Measurements from ENCODE around the gene EEFSEC. TPM values are rescaled to one million over a fixed set of nuclear protein-coding genes. Genes with fewer than 3 reads are reported as not detected.

Gene EEFSEC
- total RNA-seq, 1 experiment from 2014 or later = 14.0 TPM

GRCh38 chr3:128445357-128445756 lies 292.1 kb downstream of the EEFSEC start:
- no peak for DNase-seq
- ChIA-PET CTCF (no interaction called here), POLR2A (no interaction called here)
- peaks cover 23% of the 10 kb centered on the region for H3K9me3 Mint-ChIP-seq (ENCODE audit: unreplicated experiment)
- Histone ChIP-seq H3K4me1 (no peaks in the 10 kb centered on the region), H3K27me3 (replicated peaks; ENCODE audit: control insufficient read depth, insufficient read depth, low read length) (no peaks in the 10 kb centered on the region), H3K36me3 (ENCODE audit: control insufficient read depth, insufficient read depth, low read length) (no peaks in the 10 kb centered on the region), H3K9me3 (no peaks in the 10 kb centered on the region), H3K4me3 (ENCODE audit: low read depth, low read length) (no peak overlapping the region)
- no peak for TF ChIP-seq CTCF (IDR thresholded peaks at IDR 0.05; ENCODE audit: insufficient read depth in 1 of 2, low read depth in 1 of 2, low read length in 1 of 2, severe bottlenecking in 1 of 2, unreplicated experiment in 1 of 2)
- peaks cover 9% of the 10 kb centered on the region for H3K27me3 Mint-ChIP-seq (ENCODE audit: insufficient read depth, unreplicated experiment)
- intact Hi-C loops (cut with micrococcal nuclease; ENCODE audit: unreplicated experiment) = no loop called here
- no peaks in the 10 kb centered on the region for H3K4me1 Mint-ChIP-seq (ENCODE audit: low read depth, unreplicated experiment)
- no peaks in the 10 kb centered on the region for H3K36me3 Mint-ChIP-seq (ENCODE audit: insufficient read depth, unreplicated experiment)
- H3K27ac Mint-ChIP-seq (ENCODE audit: unreplicated experiment) = no peak overlapping the region
- no TSS peak for BruUV-seq (replicated peaks)
- no peak overlapping the region for H3K4me3 Mint-ChIP-seq (ENCODE audit: unreplicated experiment)

GRCh38 chr3:128446821-128447220 lies 293.5 kb downstream of the EEFSEC start:
- BruUV-seq (replicated peaks) = no TSS peak
- no peaks in the 10 kb centered on the region for H3K27me3 ChIP-seq (replicated peaks; ENCODE audit: control insufficient read depth, insufficient read depth, low read length)
- Mint-ChIP-seq H3K4me3 (ENCODE audit: unreplicated experiment) (no peak overlapping the region), H3K9me3 (ENCODE audit: unreplicated experiment) (peaks cover 23% of the 10 kb centered on the region), H3K36me3 (ENCODE audit: insufficient read depth, unreplicated experiment) (no peaks in the 10 kb centered on the region), H3K27me3 (ENCODE audit: insufficient read depth, unreplicated experiment) (peaks cover 19% of the 10 kb centered on the region), H3K27ac (ENCODE audit: unreplicated experiment) (no peak overlapping the region), H3K4me1 (ENCODE audit: low read depth, unreplicated experiment) (no peaks in the 10 kb centered on the region)
- H3K4me3 ChIP-seq (ENCODE audit: low read depth, low read length) = no peak overlapping the region
- TF ChIP-seq CTCF (IDR thresholded peaks at IDR 0.05; ENCODE audit: insufficient read depth in 1 of 2, low read depth in 1 of 2, low read length in 1 of 2, severe bottlenecking in 1 of 2, unreplicated experiment in 1 of 2) = no peak
- POLR2A ChIA-PET = no interaction called here
- intact Hi-C loops (cut with micrococcal nuclease; ENCODE audit: unreplicated experiment) = no loop called here
- no peak for DNase-seq
- no peaks in the 10 kb centered on the region for H3K36me3 ChIP-seq (ENCODE audit: control insufficient read depth, insufficient read depth, low read length)
- CTCF ChIA-PET = no interaction called here
- no peaks in the 10 kb centered on the region for H3K9me3 ChIP-seq
- H3K4me1 ChIP-seq = no peaks in the 10 kb centered on the region

- intact Hi-C loops (cut with micrococcal nuclease; ENCODE audit: unreplicated experiment) = no loop called here
- H3K36me3 ChIP-seq (ENCODE audit: control insufficient read depth, insufficient read depth, low read length) = no peaks in the 10 kb centered on the region
- peaks cover 19% of the 10 kb centered on the region for H3K27me3 Mint-ChIP-seq (ENCODE audit: insufficient read depth, unreplicated experiment)
- DNase-seq = no peak
- ChIA-PET CTCF (no interaction called here), POLR2A (no interaction called here)
- no peaks in the 10 kb centered on the region for H3K36me3 Mint-ChIP-seq (ENCODE audit: insufficient read depth, unreplicated experiment)
- no peaks in the 10 kb centered on the region for H3K9me3 ChIP-seq
- BruUV-seq (replicated peaks) = no TSS peak
- H3K4me1 ChIP-seq = no peaks in the 10 kb centered on the region
- no peak for TF ChIP-seq CTCF (IDR thresholded peaks at IDR 0.05; ENCODE audit: insufficient read depth in 1 of 2, low read depth in 1 of 2, low read length in 1 of 2, severe bottlenecking in 1 of 2, unreplicated experiment in 1 of 2)
- no peak overlapping the region for H3K4me3 Mint-ChIP-seq (ENCODE audit: unreplicated experiment)
- H3K27me3 ChIP-seq (replicated peaks; ENCODE audit: control insufficient read depth, insufficient read depth, low read length) = no peaks in the 10 kb centered on the region
- peaks cover 23% of the 10 kb centered on the region for H3K9me3 Mint-ChIP-seq (ENCODE audit: unreplicated experiment)
- H3K4me3 ChIP-seq (ENCODE audit: low read depth, low read length) = no peak overlapping the region
- H3K4me1 Mint-ChIP-seq (ENCODE audit: low read depth, unreplicated experiment) = no peaks in the 10 kb centered on the region
- no peak overlapping the region for H3K27ac Mint-ChIP-seq (ENCODE audit: unreplicated experiment)
These were observed 294.3 kb downstream of the EEFSEC start for GRCh38 chr3:128447561-128448013.
